Right atrium auricular region (tissue), 2 donors: Measurements from ENCODE around the gene MYO18A. TPM values are rescaled to one million over a fixed set of nuclear protein-coding genes. Genes with fewer than 3 reads are reported as not detected.

ENCODE experiments used
- DNase-seq: peaks from one replicate; pipeline ENCODE4 v3.0.0-alpha.2; 2019; ENCODE audit warnings: low spot score
- H3K27ac ChIP-seq, 2 donors: fragments of 200-600 bp; sonication (generic); 1 replicate in 1 of 2; 2 replicates in 1 of 2; pipeline ENCODE4 v1.5.1; 2016 to 2019
- H3K27me3 ChIP-seq, 2 donors: fragments of 200-600 bp; sonication (generic); one replicate each; pipeline versions ENCODE4 v1.5.1 to v1.6.0; 2017 to 2019
- H3K36me3 ChIP-seq: fragments of 200-600 bp; sonication (generic); one replicate; pipeline ENCODE4 v1.5.1; 2016
- H3K4me1 ChIP-seq, 2 donors: fragments of 200-600 bp; sonication (generic); one replicate each; pipeline versions ENCODE4 v1.5.1 to v1.6.0; 2017 to 2019
- H3K4me3 ChIP-seq, 2 donors: fragments of 200-600 bp; sonication (generic); 1 replicate in 1 of 2; 2 replicates in 1 of 2; pipeline ENCODE4 v1.5.1; 2017 to 2019; ENCODE audit warnings: mild to moderate bottlenecking in 1 of 2, moderate library complexity in 1 of 2
- H3K9me3 ChIP-seq, 2 donors: fragments of 200-600 bp; sonication (generic); one replicate each; pipeline ENCODE4 v1.5.1; 2019
- CTCF ChIP-seq, 2 donors: fragments of 200-600 bp; sonication (generic); IDR thresholded peaks; one replicate each; pipeline ENCODE4 v1.5.1; 2019; ENCODE audit warnings: antibody characterized with exemption in 2 of 2
- total RNA-seq, 2 donors: library from RNA; depleted of rRNA; stranded (reverse); fragments of >200 nt; gene quantifications; one replicate each; pipeline ENCODE4 v1.1.0, GENCODE V29; 2016

The MYO18A gene
- total RNA-seq, 2 donors from 2014 or later = 159 to 219 TPM

- no peak overlapping the region for H3K27ac ChIP-seq
These were observed 12.7 kb downstream of the MYO18A start for GRCh38 chr17:29167393-29168078.

GRCh38 chr17:29166507-29166887 lies 13.7 kb downstream of the MYO18A start:
- H3K9me3 ChIP-seq = no peaks in the 10 kb centered on the region
- H3K4me1 ChIP-seq = peaks cover 0 to 32% of the 10 kb centered on the region in 2 donors
- no peak overlapping the region for H3K27ac ChIP-seq
- no peaks in the 10 kb centered on the region for H3K27me3 ChIP-seq
- peaks cover 17% of the 10 kb centered on the region for H3K36me3 ChIP-seq
- no peak for DNase-seq
- no peak overlapping the region for H3K4me3 ChIP-seq
- TF ChIP-seq CTCF (IDR thresholded peaks at IDR 0.05) = no peak

More at GRCh38 chr17:29167393-29168078, 12.7 kb downstream of the MYO18A start:
- no peak overlapping the region for H3K4me3 ChIP-seq
- H3K27me3 ChIP-seq = no peaks in the 10 kb centered on the region
- no peaks in the 10 kb centered on the region for H3K9me3 ChIP-seq
- no peak for DNase-seq
- peaks cover 17% of the 10 kb centered on the region for H3K36me3 ChIP-seq
- TF ChIP-seq CTCF (IDR thresholded peaks at IDR 0.05) = no peak
- peaks cover 0 to 30% of the 10 kb centered on the region in 2 donors for H3K4me1 ChIP-seq

- TF ChIP-seq CTCF (IDR thresholded peaks at IDR 0.05) = no peak
- H3K4me3 ChIP-seq = no peak overlapping the region
- peaks cover 17% of the 10 kb centered on the region for H3K36me3 ChIP-seq
- H3K27ac ChIP-seq = no peak overlapping the region
- DNase-seq = no peak
- no peaks in the 10 kb centered on the region for H3K27me3 ChIP-seq
- peaks cover 0 to 32% of the 10 kb centered on the region in 2 donors for H3K4me1 ChIP-seq
- no peaks in the 10 kb centered on the region for H3K9me3 ChIP-seq
These were observed 14.2 kb downstream of the MYO18A start for GRCh38 chr17:29165800-29166506.

GRCh38 chr17:29165261-29165660 lies 14.9 kb downstream of the MYO18A start:
- Histone ChIP-seq H3K27ac (no peak overlapping the region), H3K4me1 (peaks cover 0 to 32% of the 10 kb centered on the region in 2 donors), H3K9me3 (no peaks in the 10 kb centered on the region), H3K36me3 (peaks cover 17% of the 10 kb centered on the region), H3K27me3 (no peaks in the 10 kb centered on the region), H3K4me3 (no peak overlapping the region)
- DNase-seq = no peak
- no peak for TF ChIP-seq CTCF (IDR thresholded peaks at IDR 0.05)

- Histone ChIP-seq H3K27me3 (no peaks in the 10 kb centered on the region), H3K4me3 (no peak overlapping the region), H3K4me1 (peaks cover 0 to 41% of the 10 kb centered on the region in 2 donors), H3K9me3 (no peaks in the 10 kb centered on the region), H3K27ac (no peak overlapping the region), H3K36me3 (peaks cover 17% of the 10 kb centered on the region)
- no peak for DNase-seq
- no peak for TF ChIP-seq CTCF (IDR thresholded peaks at IDR 0.05)
These were observed 16.6 kb downstream of the MYO18A start for GRCh38 chr17:29163563-29163962.
